GM18508 (cell line): Measurements from ENCODE around the gene CROCC.
A peak's percentile ranks its signal among the peaks of the same experiment; 100 is the strongest.
"Not testable (repeated sequence)": the region's sequence is repeated elsewhere in the genome, so short reads cannot be mapped to it uniquely, and the experiment has no call there.

Source experiments
- ATAC-seq: cut with Tn5 transposase; IDR thresholded peaks from one replicate; pipeline ENCODE4 v1.9.1; 2021; ENCODE audit warnings: moderate number of reproducible peaks; ENCODE audit not compliant: insufficient read depth, unreplicated experiment

Gene CROCC

GRCh38 chr1:16921391-16922185 is at the start of gene CROCC:
Gene CROCC, plus strand, starts transcription at chr1:16921931. Its CDS starts 88 bp downstream, at chr1:16922019.
- no peak for ATAC-seq

GRCh38 chr1:16872152-16873075 is 49.3 kb upstream of the CROCC start:
- not testable (repeated sequence) for ATAC-seq

GRCh38 chr1:16873076-16873879 is 48.5 kb upstream of the CROCC start:
- not testable (repeated sequence) for ATAC-seq

GRCh38 chr1:16874968-16875765 is 46.6 kb upstream of the CROCC start:
- ATAC-seq = not testable (repeated sequence)

GRCh38 chr1:16881742-16882141 is 40.0 kb upstream of the CROCC start:
- ATAC-seq = not testable (repeated sequence)

- ATAC-seq = no peak
These were observed 38.7 kb upstream of the CROCC start for GRCh38 chr1:16882986-16883385.

- not testable (repeated sequence) for ATAC-seq
These were observed 37.2 kb upstream of the CROCC start for GRCh38 chr1:16884487-16884886.

- no peak for ATAC-seq
These were observed 34.7 kb upstream of the CROCC start for GRCh38 chr1:16886860-16887605.

GRCh38 chr1:16888860-16889816 is 32.6 kb upstream of the CROCC start:
- no peak for ATAC-seq

- not testable (repeated sequence) for ATAC-seq
These were observed 31.2 kb upstream of the CROCC start for GRCh38 chr1:16890539-16891021.

- not testable (repeated sequence) for ATAC-seq
These were observed 30.7 kb upstream of the CROCC start for GRCh38 chr1:16891057-16891456.

GRCh38 chr1:16892978-16893525 is 28.7 kb upstream of the CROCC start:
- not testable (repeated sequence) for ATAC-seq

- not testable (repeated sequence) for ATAC-seq
These were observed 27.9 kb upstream of the CROCC start for GRCh38 chr1:16893796-16894195.

- not testable (repeated sequence) for ATAC-seq
These were observed 27.4 kb upstream of the CROCC start for GRCh38 chr1:16894338-16894737.

GRCh38 chr1:16895233-16895597 is 26.5 kb upstream of the CROCC start:
- not testable (repeated sequence) for ATAC-seq

GRCh38 chr1:16895598-16896315 is 26.0 kb upstream of the CROCC start, which contains the start of gene RNU1-2:
Gene RNU1-2, plus strand, starts transcription at chr1:16895980.
- peak; percentile 97 for ATAC-seq
